Measurements from ENCODE around the gene LCE6A.

- no peak for TF ChIP-seq EP300 (IDR thresholded peaks at IDR 0.05)
- no peak for TF ChIP-seq POLR2A (IDR thresholded peaks at IDR 0.05)
These were observed 5.8 kb upstream of the LCE6A start for GRCh38 chr1:152836870-152837269.
